Activated CD4-positive, CD25-positive, alpha-beta regulatory T cell treated with anti-CD3 and anti-CD28 coated beads, Interleukin-2, amount 50 U/mL, for 24 hours (primary cell): ENCODE results near the gene MTCH1.

ENCODE experiments used
- ATAC-seq, 2 donors: fragments of 150-1000 bp; cut with Tn5 transposase; one replicate each; pipeline ENCODE4 v1.10.0; 2021; ENCODE audit warnings: mild to moderate bottlenecking in 1 of 2, moderate library complexity in 1 of 2

Gene MTCH1

DNA sequence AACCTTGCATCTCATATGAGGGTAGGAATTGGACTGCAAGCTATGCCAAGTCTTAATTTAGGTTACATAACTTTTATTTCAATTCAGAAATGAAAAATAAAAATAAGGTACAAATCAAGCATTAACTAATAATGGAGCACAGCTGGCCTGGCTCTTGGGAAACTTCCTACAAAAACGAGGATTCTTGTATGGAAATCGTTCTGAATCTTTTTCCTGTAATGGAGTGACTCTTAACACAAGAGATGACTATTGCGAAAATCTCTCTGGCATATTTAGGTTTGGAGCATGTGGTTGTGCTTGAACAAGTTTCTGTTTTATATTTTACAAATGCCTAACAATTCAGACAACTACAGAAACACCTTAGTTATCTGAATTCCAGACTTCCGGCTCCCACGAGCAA lies 65.5 kb downstream of the MTCH1 start:
- no peak for ATAC-seq

DNA sequence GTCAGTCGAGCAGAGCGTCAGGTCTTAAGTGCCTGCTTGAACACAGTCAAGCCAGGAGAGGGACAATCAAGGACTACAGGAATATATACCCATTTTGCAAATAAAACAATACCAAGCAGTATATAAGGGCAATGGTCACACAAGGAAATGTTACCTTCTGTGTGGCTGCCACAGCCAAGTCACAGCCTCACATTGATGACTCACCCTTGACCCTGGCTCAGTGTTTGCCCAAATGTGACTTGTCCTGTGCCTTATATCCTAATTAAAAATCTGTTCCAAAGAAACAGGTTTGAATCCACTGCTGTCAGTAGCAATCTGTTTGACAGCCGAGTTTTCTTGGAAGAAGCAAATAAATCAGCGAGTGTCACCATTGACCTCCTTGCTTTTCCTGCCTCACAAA lies 65.9 kb downstream of the MTCH1 start:
- ATAC-seq: no peak
